Measurements from ENCODE around the gene RNF138. TPM values are rescaled to one million over a fixed set of nuclear protein-coding genes. Genes with fewer than 3 reads are reported as not detected.

RNF138 gene
- 60.7 TPM for total RNA-seq

GRCh38 chr18:32091724-32092421, at the start of gene RNF138:
TSS of gene RNF138 (plus strand) at chr18:32091874. CDS start at chr18:32092777, 903 bp downstream.

Small RNA genes lying within 50 kb of the gene (small RNA-seq; reads per million reads assigned to genes)
- 0.69 reads per million, percentile 67 among the genes with 10 or more reads in this experiment for gene RNA5SP453

Other genes starting within 250 kb of the RNF138 start
- 79.4 TPM for gene TRAPPC8, start 148.7 kb upstream of the RNF138 start, total RNA-seq
- gene RNF125, start 73.0 kb upstream of the RNF138 start, total RNA-seq: 4.4 TPM
- gene MEP1B, start 98.2 kb downstream of the RNF138 start, total RNA-seq: 0.23 TPM